ENCODE measurements around the gene ZNF217. TPM values are rescaled to one million over a fixed set of nuclear protein-coding genes. Genes with fewer than 3 reads are reported as not detected.
"Not testable (repeated sequence)": the region's sequence is repeated elsewhere in the genome, so short reads cannot be mapped to it uniquely, and the experiment has no call there.

ZNF217 gene
- total RNA-seq, 4 donors from 2014 or later: 11.8 to 18.7 (median 15.1) TPM

DNA sequence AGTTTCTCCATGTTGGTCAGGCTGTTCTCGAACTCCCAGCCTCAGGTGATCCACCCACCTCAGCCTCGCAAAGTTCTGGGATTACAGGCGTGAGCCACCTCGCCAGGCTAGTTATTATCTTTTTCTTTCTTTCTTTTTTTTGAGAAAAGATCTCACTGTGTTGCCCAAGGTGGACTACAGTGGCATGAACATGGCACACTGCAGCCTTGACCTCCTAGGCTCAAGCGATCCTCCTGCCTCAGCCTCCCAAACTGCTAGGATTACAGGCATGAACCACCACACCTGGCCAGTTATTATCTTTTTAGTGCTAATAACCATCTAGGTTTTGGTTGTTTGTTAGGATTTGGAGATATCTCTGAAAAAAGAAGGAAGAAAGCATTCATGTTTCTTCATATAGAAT, 35.8 kb upstream of the ZNF217 start:
- TF ChIP-seq EP300 (IDR thresholded peaks at IDR 0.05): no peak
- TF ChIP-seq POLR2AphosphoS5 (IDR thresholded peaks at IDR 0.05): no peak
- TF ChIP-seq, protein P1, sequence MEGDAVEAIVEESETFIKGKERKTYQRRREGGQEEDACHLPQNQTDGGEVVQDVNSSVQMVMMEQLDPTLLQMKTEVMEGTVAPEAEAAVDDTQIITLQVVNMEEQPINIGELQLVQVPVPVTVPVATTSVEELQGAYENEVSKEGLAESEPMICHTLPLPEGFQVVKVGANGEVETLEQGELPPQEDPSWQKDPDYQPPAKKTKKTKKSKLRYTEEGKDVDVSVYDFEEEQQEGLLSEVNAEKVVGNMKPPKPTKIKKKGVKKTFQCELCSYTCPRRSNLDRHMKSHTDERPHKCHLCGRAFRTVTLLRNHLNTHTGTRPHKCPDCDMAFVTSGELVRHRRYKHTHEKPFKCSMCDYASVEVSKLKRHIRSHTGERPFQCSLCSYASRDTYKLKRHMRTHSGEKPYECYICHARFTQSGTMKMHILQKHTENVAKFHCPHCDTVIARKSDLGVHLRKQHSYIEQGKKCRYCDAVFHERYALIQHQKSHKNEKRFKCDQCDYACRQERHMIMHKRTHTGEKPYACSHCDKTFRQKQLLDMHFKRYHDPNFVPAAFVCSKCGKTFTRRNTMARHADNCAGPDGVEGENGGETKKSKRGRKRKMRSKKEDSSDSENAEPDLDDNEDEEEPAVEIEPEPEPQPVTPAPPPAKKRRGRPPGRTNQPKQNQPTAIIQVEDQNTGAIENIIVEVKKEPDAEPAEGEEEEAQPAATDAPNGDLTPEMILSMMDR (IDR thresholded peaks at IDR 0.05): no peak
- TF ChIP-seq POLR2A (IDR thresholded peaks at IDR 0.05): no peak
- no peak for ATAC-seq
- Histone ChIP-seq H3K27me3 (no peaks in the 10 kb centered on the region), H3K27ac (no peak overlapping the region), H3K9me3 (no peaks in the 10 kb centered on the region), H3K4me3 (no peak overlapping the region), H3K4me1 (peaks cover 0 to 4% (median 0%) of the 10 kb centered on the region in 3 donors), H3K36me3 (no peaks in the 10 kb centered on the region)
- WGBS, 2 donors (ENCODE audit: low coverage in 1 of 2): 93% methylated on average over 4 of the region's 5 CpGs; no CpG with 5 or more reads in 1 of the 2 donors

DNA sequence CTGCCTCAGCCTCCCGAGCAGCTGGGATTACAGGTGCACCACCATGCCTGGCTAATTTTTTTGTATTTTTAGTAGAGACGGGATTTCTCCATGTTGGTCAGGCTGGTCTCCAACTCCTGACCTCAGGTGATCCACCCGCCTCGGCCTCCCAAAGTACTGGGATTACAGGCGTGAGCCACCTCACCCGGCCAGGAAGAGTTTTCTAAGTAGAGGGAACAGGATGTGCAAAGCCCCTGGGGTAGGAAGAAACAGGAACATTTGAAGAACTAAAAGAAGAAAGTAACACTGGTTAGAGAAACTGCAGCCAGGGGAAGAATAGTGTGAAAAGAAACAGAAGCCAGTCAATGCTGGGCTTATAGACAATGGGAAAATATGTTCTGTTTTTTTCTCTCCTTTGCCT, 35.1 kb upstream of the ZNF217 start:
- not testable (repeated sequence) for H3K4me3 ChIP-seq, ATAC-seq, H3K9me3 ChIP-seq, H3K27ac ChIP-seq, H3K27me3 ChIP-seq, H3K36me3 ChIP-seq
- H3K4me1 ChIP-seq: peaks cover 0 to 10% (median 0%) of the 10 kb centered on the region in 3 donors
- 100% methylated on average over 2 of the region's 6 CpGs; no CpG with 5 or more reads in 1 of the 2 donors for WGBS, 2 donors (ENCODE audit: low coverage in 1 of 2)

DNA sequence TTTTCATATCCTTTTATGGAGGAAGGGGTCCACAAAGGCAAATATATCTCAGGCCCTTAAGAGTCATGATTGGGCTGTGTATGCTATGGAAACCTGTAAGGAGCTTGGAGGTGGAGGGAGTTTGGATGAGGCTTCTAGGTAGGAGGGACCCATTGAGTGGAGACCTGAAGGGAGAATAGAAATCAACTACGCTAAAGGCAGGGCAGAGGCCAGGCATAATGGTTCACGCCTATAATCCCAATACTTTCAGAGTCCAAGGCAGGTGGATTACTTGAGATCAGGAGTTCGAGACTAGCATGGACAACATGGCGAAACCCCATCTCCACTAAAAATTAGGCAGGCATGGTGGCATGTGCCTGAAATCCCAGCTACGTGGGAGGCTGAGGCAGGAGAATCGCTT, 34.4 kb upstream of the ZNF217 start:
- Histone ChIP-seq H3K36me3 (no peaks in the 10 kb centered on the region), H3K9me3 (no peaks in the 10 kb centered on the region), H3K27ac (no peak overlapping the region), H3K4me1 (peaks cover 0 to 17% (median 0%) of the 10 kb centered on the region in 3 donors), H3K27me3 (no peaks in the 10 kb centered on the region), H3K4me3 (no peak overlapping the region)
- WGBS, 2 donors (ENCODE audit: low coverage in 1 of 2): 88 to 100% methylated on average over 2 to 6 of the region's 6 CpGs
- TF ChIP-seq, protein P1 (IDR thresholded peaks at IDR 0.05): no peak
- TF ChIP-seq EP300 (IDR thresholded peaks at IDR 0.05) (no peak), POLR2A (IDR thresholded peaks at IDR 0.05) (no peak), POLR2AphosphoS5 (IDR thresholded peaks at IDR 0.05) (no peak)
- no peak for ATAC-seq

DNA sequence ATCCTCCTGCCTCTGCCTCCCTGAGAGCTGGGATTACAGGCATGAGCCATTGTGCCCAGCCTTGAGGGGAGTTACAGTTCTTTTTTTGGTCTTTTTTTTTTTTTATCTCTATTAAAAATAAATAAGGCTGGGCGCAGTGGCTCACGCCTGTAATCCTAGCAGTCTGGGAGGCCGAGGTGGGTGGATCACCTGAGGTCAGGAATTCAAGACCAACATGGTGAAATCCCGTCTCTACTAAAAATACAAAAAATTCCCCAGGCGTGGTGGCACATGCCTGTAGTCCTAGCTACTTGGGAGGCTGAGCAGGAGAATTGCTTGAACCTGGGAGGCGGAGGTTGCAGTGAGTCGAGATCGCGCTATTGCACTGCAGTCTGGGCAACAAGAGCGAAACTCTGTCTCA, 33.4 kb upstream of the ZNF217 start:
- H3K27ac ChIP-seq, ATAC-seq, H3K9me3 ChIP-seq, H3K36me3 ChIP-seq, H3K4me3 ChIP-seq, H3K27me3 ChIP-seq: not testable (repeated sequence)
- H3K4me1 ChIP-seq: peaks cover 8 to 28% (median 9%) of the 10 kb centered on the region in 3 donors
- 98 to 100% methylated on average over 6 to 10 of the region's 10 CpGs for WGBS, 2 donors (ENCODE audit: low coverage in 1 of 2)

DNA sequence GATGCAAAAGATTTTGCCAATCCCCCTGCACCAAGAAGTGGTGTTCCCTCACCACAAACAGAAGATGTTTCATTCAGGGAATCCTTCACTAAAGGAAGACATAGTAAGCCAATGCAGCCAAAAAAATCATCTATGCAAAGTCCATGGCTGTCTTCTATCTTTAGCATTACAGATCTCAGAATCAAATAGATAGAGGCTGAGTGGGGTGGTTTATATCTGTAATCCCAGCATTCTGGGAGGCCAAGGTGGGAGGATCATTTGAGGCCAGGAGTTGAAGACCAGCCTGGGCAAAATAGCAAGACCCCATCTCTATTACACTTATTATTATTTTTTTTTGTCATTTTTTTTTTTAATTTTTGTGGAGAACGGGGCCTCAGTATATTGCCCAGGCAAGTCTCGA, 32.9 kb upstream of the ZNF217 start:
- Histone ChIP-seq H3K27me3 (no peaks in the 10 kb centered on the region), H3K4me3 (no peak overlapping the region), H3K36me3 (no peaks in the 10 kb centered on the region), H3K4me1 (peaks cover 12 to 32% (median 14%) of the 10 kb centered on the region in 3 donors), H3K9me3 (no peaks in the 10 kb centered on the region), H3K27ac (no peak overlapping the region)
- ATAC-seq: no peak
- TF ChIP-seq, protein P1 (IDR thresholded peaks at IDR 0.05): no peak
- no peak for TF ChIP-seq POLR2AphosphoS5 (IDR thresholded peaks at IDR 0.05)
- no peak for TF ChIP-seq POLR2A (IDR thresholded peaks at IDR 0.05)
- no peak for TF ChIP-seq EP300 (IDR thresholded peaks at IDR 0.05)
- WGBS, 2 donors (ENCODE audit: low coverage in 1 of 2): 95 to 100% methylated on average over 2 of the region's 2 CpGs

DNA sequence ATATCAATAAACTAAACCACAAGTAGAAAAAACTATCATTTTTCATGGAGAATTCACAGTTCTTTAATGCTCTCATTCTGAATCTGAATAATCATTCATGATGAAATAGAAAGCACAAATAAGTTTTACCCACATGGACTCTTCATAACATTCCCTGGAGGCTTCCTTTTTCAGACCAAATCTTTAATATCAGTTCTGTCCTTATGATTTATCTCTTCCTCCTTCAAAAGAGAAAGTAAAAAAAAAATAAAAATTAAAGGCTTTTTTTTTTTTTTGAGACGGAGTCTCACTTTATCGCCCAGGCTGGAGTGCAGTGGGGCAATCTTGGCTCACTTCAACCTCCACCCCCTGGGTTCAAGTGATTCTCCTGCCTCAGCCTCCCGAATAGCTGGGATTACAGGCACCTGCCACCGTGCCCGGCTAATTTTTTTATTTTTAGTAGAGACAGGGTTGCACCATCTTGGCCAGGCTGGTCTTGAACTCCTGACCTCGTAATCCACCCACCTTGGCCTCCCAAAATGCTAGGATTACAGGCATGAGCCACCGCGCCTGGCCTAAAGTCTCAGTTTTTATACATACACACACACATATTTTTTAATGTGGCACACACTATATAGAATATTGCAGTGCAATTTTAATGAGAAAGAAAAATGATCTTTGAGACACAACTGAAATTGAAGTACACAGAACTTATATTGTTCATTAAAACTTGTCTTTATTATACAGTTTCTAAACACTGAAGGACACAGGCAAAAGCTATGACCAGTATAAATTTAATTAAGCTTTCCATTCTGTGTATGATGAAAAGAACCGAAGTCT, 31.9 kb upstream of the ZNF217 start:
- TF ChIP-seq, protein P1 (IDR thresholded peaks at IDR 0.05): no peak
- TF ChIP-seq POLR2AphosphoS5 (IDR thresholded peaks at IDR 0.05) (no peak), EP300 (IDR thresholded peaks at IDR 0.05) (no peak), POLR2A (IDR thresholded peaks at IDR 0.05) (no peak)
- H3K4me1 ChIP-seq: peaks cover 12 to 41% (median 14%) of the 10 kb centered on the region in 3 donors
- no peak overlapping the region for H3K27ac ChIP-seq
- H3K36me3 ChIP-seq: no peaks in the 10 kb centered on the region
- H3K27me3 ChIP-seq: no peaks in the 10 kb centered on the region
- WGBS, 2 donors (ENCODE audit: low coverage in 1 of 2): 65 to 81% methylated on average over 6 to 9 of the region's 9 CpGs
- H3K4me3 ChIP-seq: no peak overlapping the region
- ATAC-seq: no peak
- H3K9me3 ChIP-seq: no peaks in the 10 kb centered on the region

DNA sequence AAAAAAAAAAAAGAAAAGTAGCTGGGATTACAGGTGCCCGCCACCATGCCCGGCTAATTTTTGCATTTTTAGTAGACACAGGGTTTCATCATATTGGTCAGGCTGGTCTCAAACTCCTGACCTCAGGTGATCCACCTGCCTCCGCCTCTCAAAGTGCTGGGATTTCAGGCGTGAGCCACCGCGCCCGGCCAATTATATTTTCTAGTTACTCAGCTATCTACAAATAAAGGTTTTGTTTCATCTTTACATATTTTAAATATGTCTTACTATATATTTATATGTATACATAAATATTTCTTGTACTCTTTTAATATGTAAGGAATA, 31.2 kb upstream of the ZNF217 start:
- not testable (repeated sequence) for ATAC-seq, H3K4me3 ChIP-seq, H3K36me3 ChIP-seq, H3K9me3 ChIP-seq, H3K27me3 ChIP-seq, H3K27ac ChIP-seq
- H3K4me1 ChIP-seq: peaks cover 12 to 41% (median 14%) of the 10 kb centered on the region in 3 donors
- 79 to 80% methylated on average over 7 of the region's 7 CpGs for WGBS, 2 donors (ENCODE audit: low coverage in 1 of 2)

Measured in gastroesophageal sphincter (tissue), 4 donors.